Suprapubic skin (tissue), 4 donors: ENCODE data around the gene OSBPL7. TPM values are rescaled to one million over a fixed set of nuclear protein-coding genes. Genes with fewer than 3 reads are reported as not detected.

ENCODE experiments used
- DNase-seq, 2 donors: peaks; one replicate each; pipeline ENCODE4 v3.0.0-alpha.2; 2019; ENCODE audit warnings: low spot score in 2 of 2
- H3K27ac ChIP-seq: fragments of 200-600 bp; sonication (generic); one replicate; pipeline ENCODE4 v1.5.1; 2019
- H3K27me3 ChIP-seq: fragments of 200-600 bp; sonication (generic); one replicate; pipeline ENCODE4 v1.5.1; 2019
- H3K36me3 ChIP-seq: fragments of 200-600 bp; sonication (generic); one replicate; pipeline ENCODE4 v1.5.1; 2019
- H3K4me1 ChIP-seq: fragments of 200-600 bp; sonication (generic); one replicate; pipeline ENCODE4 v1.5.1; 2019
- H3K4me3 ChIP-seq: fragments of 200-600 bp; sonication (generic); one replicate; pipeline ENCODE4 v1.5.1; 2019; ENCODE audit warnings: mild to moderate bottlenecking
- H3K9me3 ChIP-seq: fragments of 200-600 bp; sonication (generic); one replicate; pipeline ENCODE4 v1.5.1; 2019
- CTCF ChIP-seq, 2 donors: fragments of 200-600 bp in 1 of 2; fragments of 450-650 bp in 1 of 2; sonication (generic) in 1 of 2; IDR thresholded peaks; one replicate each; pipeline ENCODE4 v1.5.1; 2016 to 2019; ENCODE audit warnings: antibody characterized with exemption in 2 of 2, mild to moderate bottlenecking in 1 of 2, moderate library complexity in 1 of 2
- EP300 ChIP-seq: sonication (generic); formaldehyde crosslinking; IDR thresholded peaks from one replicate; pipeline ENCODE4 v1.6.1; 2017; ENCODE audit warnings: antibody characterized with exemption
- POLR2A ChIP-seq, 2 donors: fragments of 450-650 bp; IDR thresholded peaks; one replicate each; pipeline ENCODE4 v1.6.1; 2017; ENCODE audit warnings: antibody characterized with exemption in 2 of 2, mild to moderate bottlenecking in 2 of 2, moderate library complexity in 2 of 2
- POLR2AphosphoS5 ChIP-seq, 3 donors: sonication (generic); formaldehyde crosslinking; IDR thresholded peaks; one replicate each; pipeline ENCODE4 v1.6.1; 2017; ENCODE audit warnings: antibody characterized with exemption in 3 of 3
- WGBS: methylation state at CpG from one replicate; pipeline ENCODE4 v1.1.5; 2018; 5-methylcytosine and 5-hydroxymethylcytosine counted together
- total RNA-seq, 4 donors: library from RNA; depleted of rRNA; stranded (reverse); fragments of >200 nt; gene quantifications; one replicate each; pipeline ENCODE4 v1.1.0, GENCODE V29; 2016

OSBPL7 gene
- total RNA-seq, 4 donors from 2014 or later: 1.3 to 2.0 (median 1.6) TPM

- Histone ChIP-seq H3K36me3 (no peaks in the 10 kb centered on the region), H3K9me3 (no peaks in the 10 kb centered on the region), H3K4me1 (peaks cover 7% of the 10 kb centered on the region), H3K27me3 (peaks cover 59% of the 10 kb centered on the region), H3K27ac (no peak overlapping the region), H3K4me3 (no peak overlapping the region)
- no peak for TF ChIP-seq CTCF (IDR thresholded peaks at IDR 0.05)
- no peak for TF ChIP-seq POLR2AphosphoS5 (IDR thresholded peaks at IDR 0.05)
- no peak for TF ChIP-seq POLR2A (IDR thresholded peaks at IDR 0.05)
- TF ChIP-seq EP300: no peak
- WGBS: 62% methylated on average over 20 of the region's 20 CpGs
- no peak for DNase-seq
Measured at GRCh38 chr17:47866941-47867340, 45.3 kb upstream of the OSBPL7 start.

GRCh38 chr17:47864791-47865216 lies 43.2 kb upstream of the OSBPL7 start:
- Histone ChIP-seq H3K4me1 (peaks cover 7% of the 10 kb centered on the region), H3K9me3 (no peaks in the 10 kb centered on the region), H3K27ac (no peak overlapping the region), H3K36me3 (no peaks in the 10 kb centered on the region), H3K4me3 (no peak overlapping the region), H3K27me3 (peaks cover 38% of the 10 kb centered on the region)
- TF ChIP-seq POLR2AphosphoS5 (IDR thresholded peaks at IDR 0.05) (no peak), CTCF (IDR thresholded peaks at IDR 0.05) (no peak), POLR2A (IDR thresholded peaks at IDR 0.05) (no peak), EP300 (no peak)
- WGBS: 25% methylated on average over 6 of the region's 7 CpGs
- no peak for DNase-seq

GRCh38 chr17:47862621-47863440 lies 41.2 kb upstream of the OSBPL7 start:
- Histone ChIP-seq H3K27ac (no peak overlapping the region), H3K9me3 (no peaks in the 10 kb centered on the region), H3K4me3 (no peak overlapping the region), H3K27me3 (peaks cover 34% of the 10 kb centered on the region), H3K4me1 (peaks cover 7% of the 10 kb centered on the region), H3K36me3 (no peaks in the 10 kb centered on the region)
- DNase-seq: no peak
- WGBS: 47% methylated on average over 7 of the region's 7 CpGs
- no peak for TF ChIP-seq POLR2A (IDR thresholded peaks at IDR 0.05)
- TF ChIP-seq CTCF (IDR thresholded peaks at IDR 0.05): no peak
- no peak for TF ChIP-seq POLR2AphosphoS5 (IDR thresholded peaks at IDR 0.05)
- TF ChIP-seq EP300: no peak

- 89% methylated on average over 5 of the region's 5 CpGs for WGBS
Measured at GRCh38 chr17:47860386-47860785, 38.8 kb upstream of the OSBPL7 start.

More at GRCh38 chr17:47860386-47860785, 38.8 kb upstream of the OSBPL7 start:
- peaks cover 4% of the 10 kb centered on the region for H3K4me1 ChIP-seq
- no peak overlapping the region for H3K27ac ChIP-seq
- H3K27me3 ChIP-seq: peaks cover 36% of the 10 kb centered on the region
- H3K36me3 ChIP-seq: no peaks in the 10 kb centered on the region
- H3K9me3 ChIP-seq: no peaks in the 10 kb centered on the region
- no peak for DNase-seq
- no peak overlapping the region for H3K4me3 ChIP-seq
- TF ChIP-seq CTCF (IDR thresholded peaks at IDR 0.05) (no peak), POLR2AphosphoS5 (IDR thresholded peaks at IDR 0.05) (no peak), POLR2A (IDR thresholded peaks at IDR 0.05) (no peak), EP300 (no peak)
